Fibroblast of upper back skin (primary cell): ENCODE results near the gene COL10A1.
"Not testable (repeated sequence)": the region's sequence is repeated elsewhere in the genome, so short reads cannot be mapped to it uniquely, and the experiment has no call there.

ENCODE experiments used
- DNase-seq: peaks from one replicate; pipeline ENCODE4 v3.0.0-alpha.2; 2013

The COL10A1 gene

DNA sequence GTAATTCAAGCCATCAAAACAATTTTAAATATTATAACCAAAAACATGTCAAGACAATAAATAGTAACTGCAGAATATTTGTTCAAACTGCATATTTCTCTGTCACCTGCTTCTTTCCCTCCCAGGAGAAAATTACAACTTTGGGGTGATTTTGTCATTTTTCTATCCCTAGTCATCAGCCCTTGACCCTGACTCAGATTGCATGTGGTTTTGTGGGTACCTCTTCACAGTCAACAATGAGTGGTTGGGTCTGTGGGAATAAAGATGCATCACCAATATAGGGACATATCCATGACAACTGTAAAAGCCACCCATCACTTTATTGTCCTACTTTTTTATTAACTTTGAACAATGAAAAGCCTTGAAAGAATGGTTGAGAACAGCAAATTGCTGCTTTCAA, 7.3 kb downstream of the COL10A1 start:
- peak; percentile 62 for DNase-seq

DNA sequence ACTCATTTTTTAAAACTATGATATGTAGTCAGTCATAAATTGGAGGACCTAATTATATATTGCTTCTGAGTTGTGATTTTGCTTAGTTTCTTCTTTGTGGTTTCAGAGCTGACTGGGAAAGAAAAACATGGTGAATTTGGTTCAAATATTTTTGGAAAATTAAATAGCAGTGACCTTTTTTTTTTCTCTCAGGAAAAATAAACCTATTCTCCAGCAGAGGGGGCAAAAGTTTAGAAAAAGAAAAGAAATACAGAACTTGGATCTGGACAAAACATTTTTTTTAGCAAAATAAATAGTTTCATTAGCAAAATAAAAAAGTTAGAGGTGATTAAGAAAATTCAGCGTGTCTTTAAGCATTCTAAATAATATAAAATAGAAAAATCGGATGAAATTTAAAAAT, 10.2 kb downstream of the COL10A1 start:
- DNase-seq, result peak; percentile 22

DNA sequence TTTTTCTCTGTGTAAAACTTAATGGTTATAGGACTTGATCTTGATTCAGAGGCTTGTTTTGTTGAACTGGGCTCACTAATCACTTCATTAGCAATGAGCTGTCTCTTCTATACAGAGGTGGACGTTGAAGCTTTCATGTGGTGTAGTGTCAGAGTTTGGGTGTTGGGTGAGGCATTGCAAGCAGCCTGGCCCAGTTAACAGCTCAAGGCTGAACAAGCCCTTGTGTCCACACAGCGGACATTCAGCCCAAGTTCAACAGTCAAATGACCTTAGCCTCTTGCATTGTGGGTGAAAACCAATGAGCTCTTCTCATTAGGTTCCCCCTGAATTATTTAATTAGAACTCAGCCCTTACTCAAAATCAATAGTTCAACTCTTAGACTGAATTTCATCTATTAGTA, 12.5 kb downstream of the COL10A1 start:
- DNase-seq, result no peak

DNA sequence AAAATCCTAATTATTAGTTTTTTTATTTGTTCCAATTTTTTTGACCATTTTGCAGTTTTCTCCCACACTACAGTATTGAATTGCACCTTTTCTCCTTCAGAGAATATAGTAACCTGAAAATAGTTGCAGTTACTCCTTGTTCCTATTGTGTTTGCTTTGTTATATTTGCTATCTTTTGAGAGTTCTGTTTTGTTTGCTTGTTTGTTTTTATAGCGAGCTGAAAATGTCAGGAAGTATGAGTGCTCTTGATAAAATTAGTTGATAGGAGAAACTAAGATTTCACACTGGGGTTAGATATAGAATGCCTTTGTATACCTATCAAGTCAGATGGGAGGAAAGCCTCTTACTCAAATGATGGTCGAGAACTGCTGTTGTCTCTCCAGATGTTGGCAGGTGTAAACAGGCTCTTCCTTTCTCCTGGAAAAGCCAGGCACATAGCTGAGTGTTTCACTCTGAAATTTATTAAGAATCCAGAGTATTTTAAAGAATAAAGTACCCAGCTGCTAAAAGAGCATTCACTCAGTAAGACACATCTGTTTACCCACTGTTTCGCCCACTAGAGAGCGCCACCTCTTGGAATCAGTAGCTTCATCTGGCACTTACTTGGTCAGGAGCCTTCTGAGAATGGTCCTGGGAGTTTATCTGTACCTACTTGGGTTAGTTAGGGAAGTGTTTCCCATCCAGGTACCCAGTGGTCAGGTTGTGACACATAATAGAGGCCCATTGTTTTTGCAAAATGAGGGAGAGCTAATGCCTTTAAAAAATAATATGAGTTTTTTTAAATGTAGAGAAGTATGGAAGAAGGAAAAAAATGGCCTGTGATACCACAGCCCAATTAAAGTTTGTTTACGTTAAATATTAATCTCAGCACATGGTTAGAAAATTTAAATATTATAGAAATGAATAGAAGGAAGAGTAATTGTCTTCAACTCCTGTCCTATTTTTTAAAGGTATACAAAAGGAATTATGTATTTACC, 14.1 kb downstream of the COL10A1 start:
- peak; percentile 38 for DNase-seq

DNA sequence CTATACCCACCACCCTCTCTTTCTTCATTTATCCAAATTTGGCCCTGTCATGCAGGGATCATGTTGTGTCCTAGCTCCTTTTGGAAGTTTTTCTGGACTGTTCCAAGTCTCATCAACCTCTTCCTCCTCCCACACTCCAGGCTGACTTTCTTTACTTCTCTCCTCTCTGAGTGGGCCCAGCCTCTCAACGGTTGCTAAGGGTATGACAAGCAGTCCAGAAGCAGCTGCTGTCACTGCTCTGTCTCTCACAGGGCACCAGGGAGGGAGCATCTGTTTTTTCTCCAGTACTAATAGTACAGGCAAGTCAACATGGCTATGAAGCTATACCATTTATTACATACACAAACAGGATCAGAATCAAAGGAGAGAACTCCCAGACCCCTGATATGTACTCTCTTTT, 17.1 kb downstream of the COL10A1 start:
- no peak for DNase-seq

DNA sequence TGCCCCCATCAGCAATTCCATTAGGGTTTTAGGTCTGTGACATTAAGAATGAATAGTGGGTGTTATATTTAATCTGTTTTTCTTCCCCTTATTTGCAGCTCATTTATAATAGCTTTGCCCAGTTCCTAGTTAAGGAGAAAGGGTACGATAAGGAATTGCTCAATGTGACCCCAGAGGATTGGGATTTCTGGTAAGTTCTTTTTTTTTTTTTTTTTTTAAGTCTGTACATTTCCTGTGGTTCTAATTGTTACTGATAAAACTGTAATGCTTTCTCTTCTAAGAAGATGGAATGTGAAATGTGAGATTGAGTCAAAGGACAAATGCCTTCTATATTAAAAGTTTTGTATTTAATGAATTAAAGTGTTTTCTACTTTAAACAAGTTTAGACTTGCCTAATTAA, 19.8 kb downstream of the COL10A1 start:
- peak; percentile 27 for DNase-seq

DNA sequence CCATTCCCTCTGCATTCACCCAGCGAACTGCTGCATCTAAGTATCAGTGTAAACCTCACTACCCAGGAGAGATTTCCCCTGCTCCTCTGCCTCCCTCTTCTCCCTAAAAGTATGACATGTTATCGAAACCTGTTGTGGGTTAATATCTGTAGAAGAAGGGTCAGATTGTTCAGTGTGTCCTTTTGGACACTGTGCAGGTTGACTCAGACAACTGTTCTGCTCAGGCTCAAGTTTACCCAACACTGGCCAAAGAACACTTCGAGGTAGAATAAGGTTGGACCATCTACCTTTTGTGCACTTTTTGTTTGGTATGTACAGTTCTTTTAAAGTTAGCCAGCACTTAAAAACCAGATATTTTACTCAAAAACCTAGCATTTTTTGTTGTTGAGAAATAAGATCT, 20.7 kb downstream of the COL10A1 start:
- DNase-seq, result no peak

DNA sequence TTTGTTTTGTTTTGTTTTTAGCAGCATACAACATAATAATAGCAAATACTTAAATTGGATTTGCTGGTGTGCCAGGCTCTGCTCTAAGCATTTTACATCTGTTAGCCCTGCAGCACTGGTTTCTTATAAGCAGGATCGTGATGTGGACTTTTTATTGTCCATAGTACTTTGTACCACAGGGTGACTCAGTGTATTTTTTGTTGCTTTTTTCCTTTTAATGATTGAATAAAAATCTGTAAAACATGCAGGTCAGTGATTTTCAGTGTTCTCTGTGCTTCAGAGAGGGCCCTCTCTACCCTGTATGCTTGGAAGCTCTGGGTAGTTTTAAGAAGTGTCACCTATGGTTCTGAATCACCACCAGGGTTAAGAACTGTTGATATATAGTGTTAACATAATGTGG, 21.3 kb downstream of the COL10A1 start:
- no peak for DNase-seq

DNA sequence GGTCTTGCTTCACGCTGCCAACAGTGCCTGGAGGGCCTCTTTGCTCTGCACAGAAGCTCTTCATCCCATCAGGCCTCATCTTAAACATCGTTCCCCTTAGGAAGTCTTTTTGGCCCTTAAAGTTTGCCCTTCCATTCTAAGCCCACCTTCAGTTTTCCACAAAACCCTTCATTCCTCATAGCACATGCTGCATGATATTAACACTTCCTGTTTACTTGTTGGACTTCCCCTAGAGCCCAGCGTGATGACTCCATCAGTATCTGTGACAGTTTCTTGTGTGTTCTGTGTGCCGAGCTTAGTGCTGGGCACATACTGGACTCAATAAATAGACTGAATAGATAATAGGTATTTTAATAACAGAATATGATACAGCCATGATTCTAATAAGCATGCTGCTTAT, 23.1 kb downstream of the COL10A1 start:
- no peak for DNase-seq

DNA sequence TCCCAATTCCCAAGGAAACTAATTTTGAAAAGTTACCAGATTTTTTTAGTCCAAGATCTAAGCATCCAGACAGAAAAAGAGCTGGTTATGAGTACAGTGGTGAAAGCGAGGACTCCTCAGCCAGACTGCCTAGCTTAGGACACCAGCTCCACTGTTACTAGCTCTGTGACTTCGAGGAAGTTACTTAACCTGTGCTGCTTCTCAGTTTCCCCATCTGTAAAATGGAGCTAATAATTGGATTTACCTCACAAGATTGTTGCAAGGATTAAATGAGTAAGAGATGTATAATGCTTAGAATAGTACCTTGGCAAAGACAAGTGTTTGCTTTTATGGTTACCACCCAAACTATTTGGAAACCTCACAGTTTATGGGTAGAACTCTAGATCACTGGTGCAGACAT, 24.1 kb downstream of the COL10A1 start:
- no peak for DNase-seq

DNA sequence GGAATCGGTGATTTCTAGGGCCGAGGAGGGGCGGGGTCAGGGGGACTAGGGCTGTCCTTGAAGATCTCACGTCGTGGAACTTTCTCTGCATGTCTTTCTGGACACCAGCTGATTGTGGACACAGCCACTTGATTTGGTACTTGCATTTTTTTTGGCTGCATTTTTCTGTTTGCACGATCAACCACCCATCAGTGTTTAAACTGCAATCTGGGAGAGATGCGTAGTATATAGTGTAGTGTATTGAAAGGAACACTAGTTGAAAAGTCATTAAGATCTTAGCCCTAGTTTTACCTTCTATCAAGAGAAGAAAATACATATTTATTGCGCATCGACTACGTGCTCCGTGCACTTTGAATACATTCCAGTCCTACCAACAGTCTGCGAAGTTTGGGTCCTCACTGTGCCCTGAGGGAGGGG, 24.6 kb downstream of the COL10A1 start:
- DNase-seq, result no peak

DNA sequence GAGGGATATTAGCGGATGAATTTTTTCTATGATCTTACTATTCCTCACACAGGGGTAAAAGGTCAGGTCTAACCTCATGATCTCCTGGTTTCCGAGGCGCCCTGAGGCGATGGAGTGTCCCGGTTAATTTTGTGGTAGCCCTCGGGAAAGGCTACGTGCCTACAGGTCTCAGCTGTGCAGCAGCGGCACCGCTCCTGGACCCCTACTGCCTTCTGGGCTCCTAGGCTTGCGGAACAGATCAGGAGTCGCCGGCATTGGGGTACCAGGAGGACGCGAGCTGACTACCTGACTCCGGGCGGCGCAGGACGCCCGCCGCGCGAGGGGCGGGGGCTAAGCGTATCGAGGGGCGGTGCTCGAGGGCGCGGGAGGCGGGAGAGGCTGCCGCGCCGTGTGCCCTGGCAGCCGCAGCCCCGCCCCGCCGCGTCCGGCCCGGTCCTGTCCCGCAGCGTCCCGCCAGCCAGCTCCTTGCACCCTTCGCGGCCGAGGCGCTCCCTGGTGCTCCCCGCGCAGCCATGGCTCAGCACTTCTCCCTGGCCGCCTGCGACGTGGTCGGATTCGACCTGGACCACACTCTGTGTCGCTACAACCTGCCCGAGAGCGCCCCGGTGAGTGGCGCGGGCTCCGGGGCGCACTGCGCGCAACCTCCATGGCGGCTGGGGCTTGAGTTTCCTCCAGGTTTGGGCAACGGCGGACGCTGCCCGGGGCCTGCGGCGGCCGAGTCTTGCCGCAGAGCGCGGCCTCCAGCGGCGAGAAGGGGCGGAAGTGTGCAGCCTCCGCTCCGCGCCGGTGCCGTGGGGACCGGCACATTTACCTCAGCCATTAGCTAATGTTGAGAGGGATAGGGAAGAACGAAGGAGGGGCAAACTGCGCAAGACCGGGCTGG, 25.3 kb downstream of the COL10A1 start, which contains the start of gene NT5DC1:
Gene NT5DC1 (plus strand): TSS at position 435 of the 883 bp plus-strand sequence. CDS start 78 bp downstream, at position 513.
- DNase-seq, result peak; percentile 61

DNA sequence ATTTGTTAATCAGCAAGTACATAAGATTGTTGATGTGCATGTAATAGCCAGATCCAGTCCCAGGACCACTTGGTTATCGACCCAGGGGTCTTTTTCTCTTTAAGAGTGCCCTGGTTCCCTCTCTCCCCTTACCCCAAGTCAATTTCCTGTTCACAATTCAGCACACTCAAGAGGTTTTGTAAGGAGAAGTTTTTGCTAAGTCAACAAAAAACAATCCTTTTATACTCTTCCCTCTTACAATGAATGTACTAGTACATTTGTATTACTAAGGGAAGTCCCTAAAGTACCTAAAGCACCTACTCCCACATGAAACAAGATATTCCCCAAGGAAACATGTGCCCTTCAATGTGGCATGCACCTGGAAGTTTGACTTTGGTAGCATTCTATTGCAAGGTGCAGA, 26.9 kb downstream of the COL10A1 start:
- no peak for DNase-seq

DNA sequence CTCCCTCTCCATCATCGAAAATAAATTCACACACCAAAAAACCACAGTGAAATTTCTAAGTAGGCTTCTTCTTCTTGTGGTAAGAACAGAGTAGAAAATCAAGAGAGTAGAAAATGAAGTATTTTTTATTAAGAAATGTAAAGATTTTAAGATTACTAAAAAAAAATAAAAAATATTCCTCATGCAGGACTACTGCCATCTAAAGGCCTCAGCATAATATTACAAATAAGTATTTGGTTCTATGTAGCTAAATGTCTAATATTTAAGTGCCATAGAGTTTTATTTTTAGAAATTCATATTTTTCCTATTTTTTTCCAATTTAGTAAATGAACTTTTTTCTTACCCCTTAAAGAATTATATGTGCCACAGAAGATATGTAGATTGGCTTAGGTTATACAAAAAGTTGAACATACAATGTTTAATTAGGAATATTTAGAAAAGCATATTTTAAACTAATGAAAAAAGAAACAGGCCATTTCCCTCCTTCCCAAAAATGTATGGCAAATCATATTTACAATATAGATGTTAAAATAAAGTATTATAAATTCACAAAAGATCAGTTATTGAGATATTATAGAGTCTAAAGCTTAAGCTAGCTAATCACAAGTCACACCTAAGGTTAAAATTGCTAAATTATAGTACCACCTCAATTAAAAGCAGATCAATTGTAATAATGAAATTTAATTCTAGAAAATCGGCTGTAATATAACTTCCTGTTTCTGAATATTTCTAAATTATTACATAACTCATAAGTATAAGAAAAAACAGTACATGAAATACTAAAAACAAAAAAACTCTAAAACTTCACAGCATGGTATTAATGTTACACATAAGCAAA, 28.7 kb downstream of the COL10A1 start:
- no peak for DNase-seq

DNA sequence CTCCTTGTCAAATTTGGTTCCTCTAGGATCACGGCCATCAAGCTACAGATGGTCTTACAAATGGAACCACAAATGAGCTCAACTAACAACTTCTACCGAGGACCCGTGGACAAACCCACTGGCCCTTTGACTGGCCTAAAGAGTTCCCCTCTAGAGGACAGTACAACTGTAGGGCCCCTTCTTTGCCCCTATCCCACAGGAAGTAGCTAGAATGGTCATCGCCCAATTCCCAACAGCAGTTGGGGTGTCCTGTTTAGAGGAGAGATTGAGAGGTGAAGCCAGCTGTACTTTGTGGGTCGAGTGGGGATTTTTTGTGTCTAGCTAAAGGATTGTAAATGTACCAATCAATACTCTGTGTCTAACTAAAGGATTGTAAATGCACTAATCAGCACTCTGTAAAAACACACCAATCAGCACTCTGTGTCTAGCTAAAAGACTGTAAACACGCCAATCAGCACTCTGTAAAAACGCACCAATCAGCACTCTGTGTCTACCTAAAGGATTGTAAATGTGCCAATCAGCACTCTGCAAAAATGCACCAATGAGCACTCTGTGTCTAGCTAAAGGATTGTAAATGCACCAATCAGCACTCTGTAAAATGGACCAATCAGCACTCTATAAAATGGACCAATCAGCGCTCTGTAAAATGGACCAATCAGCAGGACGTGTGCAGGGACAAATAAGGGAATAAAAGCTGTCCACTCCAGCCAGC, 29.7 kb downstream of the COL10A1 start:
- DNase-seq, result not testable (repeated sequence)

DNA sequence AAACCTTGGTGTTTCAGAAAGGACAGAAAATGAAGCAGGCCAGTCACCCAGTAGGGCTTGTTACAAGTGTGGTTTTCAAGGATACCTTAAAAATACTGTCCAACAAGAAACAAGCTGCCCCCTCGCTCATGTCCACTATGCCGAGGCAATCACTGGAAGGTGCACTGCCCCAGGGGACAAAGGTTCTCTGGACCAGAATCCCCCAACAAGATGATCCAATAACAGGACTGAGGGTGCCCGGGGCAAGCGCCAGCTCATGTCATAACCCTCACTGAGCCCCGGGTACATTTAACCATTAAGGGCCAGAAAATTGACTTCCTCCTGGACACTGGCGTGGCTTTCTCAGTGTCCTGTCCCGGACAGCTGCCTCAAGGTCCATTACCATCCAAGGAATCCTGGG, 31.9 kb downstream of the COL10A1 start:
- no peak for DNase-seq

DNA sequence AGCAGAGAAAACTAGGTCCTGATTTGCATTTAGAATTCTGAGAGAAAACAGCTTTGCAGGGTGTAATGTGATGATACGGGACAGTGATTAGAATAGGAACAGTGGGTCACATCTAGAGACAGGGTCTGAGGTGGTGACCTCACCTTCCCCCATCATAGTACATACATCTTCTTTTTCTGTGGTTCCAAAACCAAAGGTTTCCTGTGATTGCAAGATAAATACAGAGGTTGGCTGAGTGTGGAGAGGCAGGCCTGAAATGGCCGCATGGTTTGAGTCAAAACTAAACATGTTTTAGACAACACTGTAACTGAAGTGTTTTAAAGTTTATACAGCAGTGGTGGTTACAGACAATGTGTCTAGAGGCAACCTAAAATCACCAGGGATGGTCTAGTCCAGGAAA, 35.7 kb downstream of the COL10A1 start:
- DNase-seq, result no peak

DNA sequence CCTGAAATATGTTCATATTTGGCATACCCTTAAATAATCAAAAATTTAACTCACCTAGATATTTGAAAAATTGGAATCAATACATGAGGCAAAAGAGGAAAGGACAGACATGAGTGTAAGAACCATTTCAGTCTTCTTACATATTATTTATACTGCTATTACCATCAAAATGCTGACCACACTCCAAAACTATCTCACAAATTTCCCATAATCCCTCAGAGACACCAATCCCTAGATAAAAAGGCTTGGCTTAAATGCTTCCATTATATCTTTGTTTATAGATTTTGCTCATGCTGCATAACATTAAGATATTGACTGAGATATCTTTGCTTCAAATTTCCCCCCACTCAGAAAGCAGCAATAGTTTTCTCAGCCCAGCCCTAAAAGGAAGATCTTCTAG, 37.0 kb downstream of the COL10A1 start:
- DNase-seq, result no peak

DNA sequence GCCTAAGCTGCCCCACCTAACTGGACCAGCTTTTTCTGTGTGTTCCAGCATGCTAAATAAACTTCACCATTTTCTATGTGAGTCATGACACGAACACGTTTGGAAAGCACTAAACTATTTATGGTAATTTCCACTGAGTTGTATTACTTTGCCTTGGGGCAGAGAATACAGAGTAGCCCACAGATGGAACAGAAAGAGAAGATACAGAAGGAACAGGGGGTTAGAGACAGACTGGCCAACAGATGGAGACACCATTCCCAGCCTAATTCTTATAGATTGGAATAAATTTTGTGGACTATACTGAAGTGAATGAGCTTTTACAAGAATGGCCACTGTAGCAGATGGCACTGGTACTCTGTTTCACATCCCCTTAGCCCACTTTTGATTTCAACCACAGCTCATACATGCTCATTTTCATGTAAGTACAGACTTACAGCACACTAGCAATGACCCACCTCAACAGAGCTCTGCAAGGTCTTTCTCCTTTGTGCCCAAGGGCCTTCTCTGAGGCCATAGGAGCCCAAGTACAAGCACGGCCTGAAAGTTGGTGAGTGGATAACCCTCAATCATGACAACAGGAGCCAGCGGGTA, 38.4 kb downstream of the COL10A1 start:
- peak; percentile 60 for DNase-seq

DNA sequence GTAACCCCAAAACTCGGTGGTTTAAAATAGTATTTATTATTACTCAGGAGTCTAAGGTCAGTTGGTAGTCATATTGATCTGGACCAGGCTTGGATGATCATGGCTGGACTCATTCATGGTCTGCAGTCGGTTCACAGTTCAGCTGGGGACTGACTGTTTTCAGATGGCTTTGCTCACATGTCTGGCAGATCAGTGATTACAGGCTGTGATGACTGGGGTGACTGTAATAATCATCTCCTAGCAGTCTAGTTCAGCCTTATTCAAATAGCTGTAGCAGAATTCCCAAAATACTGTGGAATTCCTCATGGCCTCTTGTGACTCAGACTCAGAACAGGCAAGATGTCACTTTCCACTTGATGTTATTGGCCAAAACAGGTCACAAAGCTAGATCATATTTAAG, 41.6 kb downstream of the COL10A1 start:
- no peak for DNase-seq

DNA sequence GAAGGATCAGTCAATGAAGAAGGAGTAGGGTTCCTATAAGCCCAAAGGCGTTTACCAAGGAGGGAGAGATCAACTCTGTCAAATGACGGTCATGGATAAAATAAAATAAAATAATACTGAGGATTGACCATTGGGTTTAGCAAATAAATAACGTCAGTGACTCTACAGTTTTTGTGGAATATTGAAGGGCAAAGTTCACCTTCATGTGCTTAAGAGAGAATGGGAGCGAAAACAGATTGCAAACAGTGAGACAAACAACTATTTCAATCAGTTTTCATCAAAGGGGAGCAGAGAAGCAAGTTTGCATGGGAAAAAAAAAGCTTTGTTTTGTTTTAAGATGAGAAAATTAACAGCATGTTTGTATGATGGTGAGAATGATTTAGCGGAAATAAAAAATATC, 42.9 kb downstream of the COL10A1 start:
- DNase-seq, result no peak

DNA sequence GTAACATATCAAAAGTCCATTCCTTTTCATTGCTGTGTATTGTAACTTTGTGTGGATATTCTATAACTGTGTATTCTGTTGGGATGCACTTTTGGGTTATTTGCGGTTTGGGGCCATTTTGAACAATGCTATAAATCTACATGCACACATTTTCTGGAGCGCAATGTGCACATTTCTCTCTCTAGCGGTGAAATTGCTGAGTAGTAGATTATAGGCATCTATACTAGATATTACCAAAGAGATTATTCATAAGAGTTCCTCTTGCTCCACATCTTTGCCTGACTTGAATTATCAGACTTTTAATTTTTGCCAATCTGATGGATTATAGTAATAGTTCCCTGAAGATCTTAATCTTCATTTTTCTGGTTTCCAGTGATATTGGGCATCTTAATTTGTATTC, 47.0 kb downstream of the COL10A1 start:
- DNase-seq, result no peak
